Effector memory CD4-positive, alpha-beta T cell (primary cell): ENCODE data around the gene PLAAT2.

Source experiments
- DNase-seq, 3 donors: peaks; one replicate each; pipeline ENCODE4 v3.0.0-alpha.2; 2020
- H3K27ac ChIP-seq: 2 replicates; pipeline ENCODE4 v1.7.0; 2013; ENCODE audit warnings: mild to moderate bottlenecking, low read length, moderate library complexity; ENCODE audit not compliant: insufficient read depth, poor library complexity, severe bottlenecking
- H3K27me3 ChIP-seq: replicated peaks from 2 replicates; pipeline ENCODE4 v1.7.0; 2013; ENCODE audit warnings: mild to moderate bottlenecking, low read length; ENCODE audit not compliant: insufficient read depth, control insufficient read depth, poor library complexity, severe bottlenecking
- H3K36me3 ChIP-seq: 2 replicates; pipeline ENCODE4 v1.7.0; 2013; ENCODE audit warnings: mild to moderate bottlenecking, low read length, moderate library complexity; ENCODE audit not compliant: control insufficient read depth, insufficient read depth
- H3K4me1 ChIP-seq: 2 replicates; pipeline ENCODE4 v1.7.0; 2013; ENCODE audit warnings: low read length, mild to moderate bottlenecking; ENCODE audit not compliant: control insufficient read depth, insufficient read depth, poor library complexity, severe bottlenecking
- H3K4me3 ChIP-seq: 2 replicates; pipeline ENCODE4 v1.7.0; 2013; ENCODE audit warnings: low read length, low read depth, mild to moderate bottlenecking; ENCODE audit not compliant: insufficient read depth, poor library complexity, severe bottlenecking
- H3K9me3 ChIP-seq: 2 replicates; pipeline ENCODE4 v1.7.0; 2013; ENCODE audit warnings: mild to moderate bottlenecking, low read length, moderate library complexity; ENCODE audit not compliant: control insufficient read depth

Gene PLAAT2

GRCh38 chr11:63506876-63507275 lies 56.3 kb downstream of the PLAAT2 start:
- H3K4me3 ChIP-seq: no peak overlapping the region
- peaks cover 10% of the 10 kb centered on the region for H3K4me1 ChIP-seq
- DNase-seq: no peak
- H3K36me3 ChIP-seq: no peaks in the 10 kb centered on the region
- H3K27me3 ChIP-seq: no peaks in the 10 kb centered on the region
- H3K27ac ChIP-seq: no peak overlapping the region
- H3K9me3 ChIP-seq: no peaks in the 10 kb centered on the region

- Histone ChIP-seq H3K27me3 (no peaks in the 10 kb centered on the region), H3K9me3 (no peaks in the 10 kb centered on the region), H3K4me1 (peaks cover 10% of the 10 kb centered on the region), H3K36me3 (no peaks in the 10 kb centered on the region), H3K4me3 (no peak within 1 kb of the TSS), H3K27ac (no peak within 1 kb of the TSS)
- no peak for DNase-seq
Measured at GRCh38 chr11:63505857-63506528, 57.2 kb downstream of the PLAAT2 start, which contains the start of gene LGALS12. Gene LGALS12, plus strand, starts transcription at chr11:63506084. Its CDS starts 375 bp downstream, at chr11:63506459.

- Histone ChIP-seq H3K27ac (no peak overlapping the region), H3K4me3 (no peak overlapping the region), H3K27me3 (no peaks in the 10 kb centered on the region), H3K4me1 (peaks cover 10% of the 10 kb centered on the region), H3K9me3 (peaks cover 7% of the 10 kb centered on the region), H3K36me3 (no peaks in the 10 kb centered on the region)
- DNase-seq: no peak
Measured at GRCh38 chr11:63504933-63505586, 58.1 kb downstream of the PLAAT2 start.

GRCh38 chr11:63504054-63504453 lies 59.1 kb downstream of the PLAAT2 start:
- H3K9me3 ChIP-seq: peaks cover 10% of the 10 kb centered on the region
- H3K4me1 ChIP-seq: peaks cover 10% of the 10 kb centered on the region
- no peaks in the 10 kb centered on the region for H3K27me3 ChIP-seq
- H3K27ac ChIP-seq: no peak overlapping the region
- H3K4me3 ChIP-seq: no peak overlapping the region
- DNase-seq: no peak
- H3K36me3 ChIP-seq: no peaks in the 10 kb centered on the region

GRCh38 chr11:63503492-63503891 lies 59.7 kb downstream of the PLAAT2 start:
- DNase-seq: no peak
- Histone ChIP-seq H3K4me3 (no peak overlapping the region), H3K27me3 (no peaks in the 10 kb centered on the region), H3K4me1 (peaks cover 10% of the 10 kb centered on the region), H3K27ac (no peak overlapping the region), H3K9me3 (peaks cover 10% of the 10 kb centered on the region), H3K36me3 (no peaks in the 10 kb centered on the region)
